Testis (tissue), 3 donors: ENCODE results near the gene PHLDA1. TPM values are rescaled to one million over a fixed set of nuclear protein-coding genes. Genes with fewer than 3 reads are reported as not detected.
A peak's percentile ranks its signal among the peaks of the same experiment; 100 is the strongest.

ENCODE experiments used
- DNase-seq: peaks from one replicate; pipeline ENCODE4 v3.0.0-alpha.2; 2019
- H3K27ac ChIP-seq, 2 donors: fragments of 200-600 bp; sonication (generic); one replicate each; pipeline ENCODE4 v1.5.1; 2019
- H3K27me3 ChIP-seq: fragments of 200-600 bp; sonication (generic); one replicate; pipeline ENCODE4 v1.5.1; 2019
- H3K36me3 ChIP-seq: fragments of 200-600 bp; sonication (generic); one replicate; pipeline ENCODE4 v1.5.1; 2017; ENCODE audit warnings: low read depth; ENCODE audit errors: missing control alignments
- H3K4me1 ChIP-seq: fragments of 200-600 bp; sonication (generic); one replicate; pipeline ENCODE4 v1.5.1; 2019
- H3K4me3 ChIP-seq, 2 donors: fragments of 200-600 bp; sonication (generic); one replicate each; pipeline ENCODE4 v1.5.1; 2017 to 2019
- H3K9me3 ChIP-seq: fragments of 200-600 bp; sonication (generic); one replicate; pipeline ENCODE4 v1.5.1; 2017
- CTCF ChIP-seq, 3 experiments: fragments of 450-650 bp in 2 of 3; fragments of 200-600 bp in 1 of 3; sonication (generic) in 1 of 3; IDR thresholded peaks; one replicate each; pipeline ENCODE4 v1.5.1; 2016 to 2019; ENCODE audit warnings: antibody characterized with exemption in 3 of 3, mild to moderate bottlenecking in 2 of 3, moderate library complexity in 1 of 3
- POLR2A ChIP-seq: fragments of 450-650 bp; IDR thresholded peaks from one replicate; pipeline ENCODE4 v1.6.1; 2017; ENCODE audit warnings: antibody characterized with exemption, mild to moderate bottlenecking, moderate library complexity
- WGBS, 2 donors: methylation state at CpG; one replicate each; pipeline ENCODE4 v1.1.5; 2018; 5-methylcytosine and 5-hydroxymethylcytosine counted together
- intact Hi-C: fragments of 100-400 bp; cut with DNase I; formaldehyde crosslinking; loops from one replicate; pipeline ENCODE4 v1.15.1; 2023; ENCODE audit warnings: low total_unique reads
- polyA plus RNA-seq: library from polyadenylated mRNA; stranded (reverse); fragments of 350-450 nt; fragmentation: Illumina TruSeq; extraction: RNeasy Lipid Tissue Mini Kit (QIAGEN cat#74804); gene quantifications from one replicate; pipeline ENCODE4 v1.2.3, GENCODE V29; 2014; ENCODE audit warnings: low read depth, low replicate concordance; ENCODE audit not compliant: insufficient read depth
- total RNA-seq, 2 donors: library from RNA; depleted of rRNA; stranded (reverse); fragments of >200 nt; gene quantifications; one replicate each; pipeline ENCODE4 v1.2.3, GENCODE V29; 2016

Gene PHLDA1
- total and polyA plus RNA-seq, 3 donors from 2014 or later: 7.7 to 10.9 (median 8.2) TPM

DNA sequence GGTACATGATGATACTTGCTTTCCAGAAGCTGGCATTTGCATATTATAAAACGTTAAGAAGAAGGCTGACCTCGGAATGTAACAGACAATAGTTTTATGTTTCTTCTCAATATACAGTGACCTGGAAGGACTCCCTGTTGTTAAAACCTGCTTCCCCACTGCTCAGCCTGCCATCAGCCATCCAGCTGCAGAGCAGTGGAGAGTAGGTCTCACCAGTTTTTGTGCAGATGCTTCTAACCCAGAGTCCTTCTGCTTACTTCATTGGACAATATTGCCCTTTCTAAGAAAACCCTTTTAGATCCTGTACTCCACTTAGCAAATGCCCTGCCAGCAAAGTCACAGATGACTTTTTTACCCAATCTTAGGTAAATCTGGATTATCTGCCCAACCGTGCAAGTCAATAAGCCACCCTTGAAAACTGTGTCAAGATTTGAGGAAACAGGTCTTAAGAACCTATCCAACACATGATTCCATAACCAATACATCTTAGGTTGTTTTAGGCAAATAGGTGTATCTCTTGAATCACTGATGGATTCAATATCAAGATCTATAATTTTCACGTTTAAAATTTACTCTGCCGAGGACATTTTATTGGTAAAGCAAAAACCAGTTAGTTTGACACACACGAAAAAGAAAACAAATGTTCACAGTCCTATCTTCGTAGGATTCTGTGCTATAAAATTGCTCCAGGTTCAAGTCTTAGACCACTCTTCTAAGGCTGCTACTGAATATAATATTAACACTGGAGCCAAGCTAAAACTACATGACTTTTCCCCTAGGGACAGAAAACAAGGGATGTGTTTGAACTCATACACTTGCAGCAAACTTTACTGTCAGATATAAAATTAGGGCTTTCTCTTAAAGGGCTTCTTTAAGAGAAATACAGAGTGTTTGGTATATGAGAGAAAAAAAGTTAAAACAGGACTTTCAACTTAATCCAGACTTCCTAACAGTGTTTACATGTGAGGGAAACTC lies 5.7 kb downstream of the PHLDA1 start:
- Histone ChIP-seq H3K27me3 (no peaks in the 10 kb centered on the region), H3K4me1 (no peaks in the 10 kb centered on the region), H3K36me3 (no peaks in the 10 kb centered on the region), H3K9me3 (no peaks in the 10 kb centered on the region), H3K27ac (peak overlapping the region in 1 of 2 donors; percentile 35), H3K4me3 (no peak overlapping the region)
- intact Hi-C loops: no loop called here
- DNase-seq: no peak
- WGBS, 2 donors: 79 to 89% methylated on average over 7 of the region's 7 CpGs
- TF ChIP-seq POLR2A (no peak), CTCF (IDR thresholded peaks at IDR 0.05) (no peak)

DNA sequence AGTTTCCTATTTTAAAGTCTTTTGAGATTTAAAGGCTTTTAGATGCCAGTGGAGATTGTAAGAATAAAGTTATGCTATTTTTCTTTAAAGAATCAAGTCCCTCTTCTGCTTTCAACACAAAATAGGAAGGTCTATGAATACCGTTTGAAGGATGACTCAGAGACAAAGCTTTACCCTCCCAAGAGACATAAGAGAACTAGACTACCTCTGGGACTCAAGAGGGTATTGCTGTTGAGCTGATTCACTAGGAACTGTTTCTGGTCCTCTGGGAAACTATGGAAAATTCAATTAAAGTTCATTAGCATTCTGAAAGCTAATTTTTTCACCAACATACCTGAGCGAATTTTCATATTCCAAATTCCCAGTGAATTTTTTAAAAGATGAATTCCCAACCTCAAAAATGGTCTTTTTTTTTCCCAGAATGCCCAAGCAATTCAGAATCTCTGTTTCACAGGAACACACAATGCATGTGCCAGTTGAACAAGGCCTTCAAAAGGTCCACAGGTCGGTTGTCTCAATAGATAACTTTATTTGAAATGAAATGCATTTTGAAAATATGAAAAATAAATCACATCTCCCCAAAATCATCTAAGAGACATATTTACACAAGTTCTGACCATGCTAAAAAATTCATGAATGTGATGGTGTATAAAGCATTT lies 6.5 kb downstream of the PHLDA1 start:
- 75 to 81% methylated on average over 3 of the region's 3 CpGs for WGBS, 2 donors
- Histone ChIP-seq H3K4me3 (no peak overlapping the region), H3K27me3 (no peaks in the 10 kb centered on the region), H3K9me3 (no peaks in the 10 kb centered on the region), H3K27ac (no peak overlapping the region), H3K4me1 (no peaks in the 10 kb centered on the region), H3K36me3 (no peaks in the 10 kb centered on the region)
- no peak for TF ChIP-seq POLR2A
- no peak for TF ChIP-seq CTCF (IDR thresholded peaks at IDR 0.05)
- no peak for DNase-seq
- intact Hi-C loops: no loop called here

GRCh38 chr12:76024102-76024781 lies 7.3 kb downstream of the PHLDA1 start:
- H3K36me3 ChIP-seq: no peaks in the 10 kb centered on the region
- no peak for TF ChIP-seq POLR2A
- no peak for TF ChIP-seq CTCF (IDR thresholded peaks at IDR 0.05)
- no peaks in the 10 kb centered on the region for H3K27me3 ChIP-seq
- no peaks in the 10 kb centered on the region for H3K4me1 ChIP-seq
- intact Hi-C loops: no loop called here
- DNase-seq: no peak
- H3K27ac ChIP-seq: no peak overlapping the region
- WGBS, 2 donors: 81 to 86% methylated on average over 8 of the region's 8 CpGs
- H3K9me3 ChIP-seq: no peaks in the 10 kb centered on the region
- no peak overlapping the region for H3K4me3 ChIP-seq

GRCh38 chr12:76023069-76023690 lies 8.4 kb downstream of the PHLDA1 start:
- H3K36me3 ChIP-seq: no peaks in the 10 kb centered on the region
- no peaks in the 10 kb centered on the region for H3K27me3 ChIP-seq
- no peaks in the 10 kb centered on the region for H3K4me1 ChIP-seq
- no peaks in the 10 kb centered on the region for H3K9me3 ChIP-seq
- H3K4me3 ChIP-seq: no peak overlapping the region
- no peak overlapping the region for H3K27ac ChIP-seq
- intact Hi-C loops: no loop called here
- TF ChIP-seq POLR2A (no peak), CTCF (IDR thresholded peaks at IDR 0.05) (no peak)
- 93 to 100% methylated on average over 1 to 2 of the region's 2 CpGs for WGBS, 2 donors
- DNase-seq: no peak
